GM18907 (cell line): Measurements from ENCODE around the gene LRRC55.

ENCODE experiments used
- ATAC-seq: cut with Tn5 transposase; IDR thresholded peaks from one replicate; pipeline ENCODE4 v1.9.1; 2021; ENCODE audit warnings: mild to moderate bottlenecking, moderate library complexity; ENCODE audit not compliant: unreplicated experiment

The LRRC55 gene, protein sequence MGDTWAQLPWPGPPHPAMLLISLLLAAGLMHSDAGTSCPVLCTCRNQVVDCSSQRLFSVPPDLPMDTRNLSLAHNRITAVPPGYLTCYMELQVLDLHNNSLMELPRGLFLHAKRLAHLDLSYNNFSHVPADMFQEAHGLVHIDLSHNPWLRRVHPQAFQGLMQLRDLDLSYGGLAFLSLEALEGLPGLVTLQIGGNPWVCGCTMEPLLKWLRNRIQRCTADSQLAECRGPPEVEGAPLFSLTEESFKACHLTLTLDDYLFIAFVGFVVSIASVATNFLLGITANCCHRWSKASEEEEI

GRCh38 chr11:57181678-57182305 lies at the start of gene LRRC55:
LRRC55 (plus strand) TSS chr11:57181953; CDS start chr11:57182023, 70 bp downstream.
- no peak for ATAC-seq

- ATAC-seq = no peak
Measured at GRCh38 chr11:57133366-57134038, 48.3 kb upstream of the LRRC55 start.

DNA sequence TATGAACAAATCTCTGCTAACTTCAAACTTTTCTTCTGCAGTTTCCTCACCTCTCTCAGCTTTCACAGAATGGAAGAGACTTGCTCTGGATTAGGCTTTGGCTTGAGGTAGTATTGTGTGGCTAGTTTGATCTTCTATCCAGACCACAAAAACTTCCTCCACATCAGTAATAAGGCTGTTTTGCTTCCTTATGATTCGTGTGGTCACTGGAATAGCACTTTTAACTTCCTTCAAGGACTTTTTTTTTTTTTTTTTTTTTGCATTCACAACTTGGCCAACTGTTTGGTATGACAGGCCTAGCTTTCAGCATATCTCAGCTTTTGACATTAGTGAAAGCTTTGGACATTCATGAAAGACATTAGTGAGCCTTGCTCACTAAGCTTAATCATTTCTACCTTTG lies 47.5 kb upstream of the LRRC55 start:
- no peak for ATAC-seq

DNA sequence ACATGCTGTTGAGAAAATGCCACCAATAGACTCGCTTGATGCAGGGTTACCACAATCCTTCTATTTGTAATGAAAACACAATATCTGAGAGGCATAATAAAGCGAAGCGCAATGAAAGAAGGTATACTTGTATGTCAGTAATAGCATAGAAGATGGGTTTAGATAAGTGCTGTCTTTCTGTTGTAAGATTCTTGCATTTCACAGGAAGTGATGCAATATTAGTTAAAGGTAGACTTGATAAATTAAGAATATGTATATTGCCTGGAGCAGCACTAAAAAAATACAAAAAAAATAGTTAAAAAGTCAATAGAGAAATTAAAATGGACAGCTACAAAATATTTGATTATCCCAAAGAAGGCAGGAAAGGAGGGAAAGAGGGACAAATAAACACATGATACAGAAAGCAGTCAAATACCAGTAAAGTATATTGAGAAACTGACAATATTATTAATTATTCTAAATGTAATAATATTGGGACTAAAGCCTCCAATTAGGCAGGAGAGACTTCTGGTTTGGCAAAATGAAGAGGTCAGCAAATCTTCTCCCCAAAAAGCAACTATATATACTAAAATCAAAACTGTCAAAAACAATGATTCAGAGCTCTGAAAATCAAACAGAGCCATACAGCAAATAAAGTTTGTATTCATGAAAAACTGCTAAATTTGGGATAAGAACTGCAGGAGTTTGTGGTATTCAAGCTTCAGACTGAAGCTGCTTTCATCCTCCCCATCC lies 46.6 kb upstream of the LRRC55 start:
- no peak for ATAC-seq

GRCh38 chr11:57140568-57140967 lies 41.2 kb upstream of the LRRC55 start:
- ATAC-seq = no peak

DNA sequence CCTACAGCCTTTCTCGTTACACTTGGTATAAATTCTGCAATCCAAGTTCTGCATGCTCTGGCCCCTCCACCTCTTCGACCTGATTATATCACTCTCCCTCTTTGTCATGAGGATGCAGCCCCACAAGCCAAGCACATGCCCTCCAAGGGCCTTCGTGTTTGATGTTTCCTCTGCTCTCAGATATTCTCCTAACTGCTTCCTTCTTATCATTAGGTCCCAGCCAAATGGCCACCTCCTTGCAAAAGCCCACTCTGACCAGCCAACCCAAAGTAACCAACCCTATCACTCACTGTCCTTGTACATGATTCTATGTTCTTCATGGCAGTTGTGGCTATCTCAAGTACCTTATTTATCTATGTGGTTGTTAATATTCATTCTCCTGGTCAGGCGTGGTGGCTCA lies 38.3 kb upstream of the LRRC55 start:
- ATAC-seq = no peak

DNA sequence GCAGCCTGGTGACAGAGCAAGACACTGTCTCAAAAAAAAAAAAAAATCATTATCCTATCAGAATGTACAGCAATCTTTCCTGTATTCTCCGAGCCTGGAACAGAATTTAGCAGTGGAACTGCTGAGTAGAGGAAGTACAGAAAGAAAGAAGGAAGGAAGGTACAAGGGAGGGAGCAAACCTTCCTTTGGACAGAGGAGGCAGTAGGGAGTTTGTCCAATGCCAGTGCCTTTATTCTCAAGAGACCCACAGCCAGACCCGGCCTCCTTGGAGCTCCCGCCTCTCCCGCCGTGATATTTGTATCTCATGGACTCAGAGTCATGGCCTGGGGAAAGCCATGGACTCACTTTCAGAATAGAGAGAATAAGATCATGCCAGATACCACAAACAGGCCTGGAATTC lies 37.7 kb upstream of the LRRC55 start:
- no peak for ATAC-seq

GRCh38 chr11:57144531-57145320 lies 37.0 kb upstream of the LRRC55 start:
- no peak for ATAC-seq

- no peak for ATAC-seq
Measured at GRCh38 chr11:57146301-57146700, 35.5 kb upstream of the LRRC55 start.

GRCh38 chr11:57148621-57149020 lies 33.1 kb upstream of the LRRC55 start:
- ATAC-seq = no peak

GRCh38 chr11:57150454-57150917 lies 31.3 kb upstream of the LRRC55 start:
- ATAC-seq = no peak

DNA sequence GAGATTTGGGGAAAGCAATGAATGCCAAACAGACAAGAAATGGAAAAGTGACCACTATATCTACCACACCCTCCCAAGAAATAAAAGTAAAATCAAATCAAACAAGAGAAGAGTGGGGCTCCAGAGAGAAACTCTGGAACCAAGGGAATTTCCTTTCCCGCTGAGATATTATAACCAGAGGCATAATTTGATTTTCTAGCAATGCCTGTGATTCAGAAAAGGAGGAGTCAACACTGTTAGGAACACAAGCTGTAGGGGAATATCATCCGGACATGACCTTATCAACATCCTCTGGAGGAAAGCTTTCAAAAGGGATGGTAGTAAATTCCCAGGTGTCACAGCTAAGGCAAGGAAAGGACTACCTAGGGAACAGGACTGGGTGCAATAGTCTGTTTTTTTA lies 29.6 kb upstream of the LRRC55 start:
- ATAC-seq = no peak

GRCh38 chr11:57153448-57153847 lies 28.3 kb upstream of the LRRC55 start:
- ATAC-seq = no peak

GRCh38 chr11:57154739-57155138 lies 27.0 kb upstream of the LRRC55 start:
- ATAC-seq = no peak

- no peak for ATAC-seq
Measured at GRCh38 chr11:57155400-57155799, 26.4 kb upstream of the LRRC55 start.

DNA sequence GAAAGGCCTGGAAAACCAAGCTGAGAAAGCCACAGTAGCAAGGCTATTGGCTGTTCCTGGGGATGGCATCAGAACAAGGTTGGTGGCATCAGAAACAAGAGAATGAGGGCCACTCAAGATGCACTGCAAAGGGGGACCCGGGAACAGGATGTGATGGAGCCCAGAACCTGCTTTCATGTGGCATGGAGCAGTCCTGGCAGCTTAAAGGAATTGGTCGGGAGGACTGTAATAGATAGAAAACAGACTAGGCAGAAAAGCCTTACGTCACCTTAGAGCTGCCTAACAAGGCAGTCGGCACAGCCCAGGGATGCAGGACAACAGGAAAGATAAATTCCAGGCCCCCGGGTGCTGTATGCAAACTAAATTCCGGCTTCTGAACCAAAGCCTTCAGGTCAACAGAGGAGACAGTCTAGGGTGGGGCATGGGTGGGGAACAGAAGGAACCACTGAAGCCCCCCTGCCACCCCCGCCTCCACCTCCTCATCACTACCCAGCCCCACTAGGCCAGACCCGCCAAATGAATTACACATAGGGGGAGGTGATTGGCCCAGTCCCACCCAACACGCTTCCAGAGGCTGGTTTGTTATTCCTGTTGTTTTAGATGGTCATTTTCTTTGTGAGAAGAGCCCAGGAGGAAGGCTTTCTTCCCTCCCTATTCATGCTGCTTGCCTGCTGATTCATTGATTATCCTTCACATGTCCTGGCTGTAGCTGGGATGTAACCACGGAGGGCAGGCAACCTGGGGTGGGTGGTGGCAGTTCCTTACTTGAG lies 25.7 kb upstream of the LRRC55 start:
- ATAC-seq = no peak

DNA sequence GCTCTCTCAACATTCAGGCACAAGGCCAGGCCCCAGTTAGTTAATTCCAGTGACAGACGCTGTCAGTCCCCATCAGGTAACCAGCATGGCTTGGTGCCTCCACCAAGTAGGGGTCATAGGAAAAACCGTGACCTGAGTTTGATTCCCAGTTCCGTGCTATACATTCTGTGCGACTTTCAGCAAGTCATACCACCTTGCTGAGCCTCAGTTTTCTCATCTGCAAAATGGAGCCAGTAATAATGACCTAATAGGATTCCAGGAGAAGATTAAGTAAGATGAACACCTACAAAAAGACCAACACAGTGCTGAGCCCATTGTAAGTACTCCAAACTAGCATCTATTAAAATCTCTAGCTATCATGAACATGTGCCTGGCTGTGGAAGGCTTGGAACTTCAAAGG lies 24.8 kb upstream of the LRRC55 start:
- no peak for ATAC-seq

- no peak for ATAC-seq
Measured at GRCh38 chr11:57157624-57158023, 24.1 kb upstream of the LRRC55 start.

DNA sequence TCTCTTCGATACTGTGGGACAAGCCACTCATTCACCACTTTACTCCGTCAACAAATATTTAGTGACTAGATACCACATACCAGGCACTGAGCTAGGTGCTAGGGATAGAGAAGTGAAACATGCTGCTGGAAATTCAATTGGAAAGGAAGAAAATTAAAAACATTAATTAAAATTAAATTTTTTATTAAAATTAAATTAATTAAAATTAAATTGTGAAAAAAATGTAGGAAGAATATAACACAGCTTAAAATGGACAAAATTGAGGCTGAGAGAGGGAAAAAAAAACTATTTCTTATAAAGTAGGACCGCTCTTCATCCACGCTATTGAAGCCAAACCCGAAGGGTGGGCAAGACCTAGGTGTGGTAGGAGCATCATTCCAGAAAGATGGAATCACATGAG lies 23.6 kb upstream of the LRRC55 start:
- no peak for ATAC-seq

DNA sequence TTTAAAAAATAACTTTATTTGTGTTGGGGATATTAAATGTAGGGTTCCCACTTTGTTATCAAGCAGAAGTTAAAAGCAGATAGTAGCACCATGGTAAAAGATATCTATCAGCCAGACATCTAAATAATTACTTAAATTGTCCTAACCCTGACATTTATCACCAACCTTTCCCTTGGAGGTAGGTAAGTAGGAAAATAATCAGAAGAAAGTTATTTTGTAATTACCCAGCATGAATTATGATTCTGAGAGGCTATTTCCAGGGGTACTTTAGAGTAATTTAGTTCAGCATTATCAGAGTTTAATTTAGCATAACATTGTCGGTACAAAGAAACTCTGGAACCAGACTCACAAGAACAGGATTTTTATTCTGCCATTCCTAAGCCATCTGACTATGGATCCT lies 23.2 kb upstream of the LRRC55 start:
- no peak for ATAC-seq
